ENCODE results near the gene FBN1.

FBN1 gene

DNA sequence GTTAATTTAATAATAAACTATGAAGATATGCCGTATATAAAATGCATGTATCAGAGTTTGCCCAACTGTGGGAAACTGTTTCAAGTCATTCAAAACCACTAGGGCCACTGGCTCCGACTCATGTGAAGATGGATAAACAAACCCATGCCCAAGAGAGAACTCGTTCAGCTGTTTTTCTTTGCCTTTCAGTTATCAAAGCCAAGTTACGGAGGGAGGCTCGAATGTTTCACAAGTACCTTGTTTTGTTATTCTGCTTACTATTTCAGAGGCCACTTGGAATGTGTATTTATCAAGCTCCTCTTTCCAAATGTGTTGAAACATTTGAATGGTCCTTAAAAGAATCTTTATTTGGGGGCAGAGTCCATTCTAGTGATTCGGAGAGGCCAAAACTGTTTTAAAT is 232.2 kb downstream of the FBN1 start:
- no peaks in the 10 kb centered on the region for H3K27me3 ChIP-seq (replicated peaks; ENCODE audit: insufficient read depth, low read length)
- no peaks in the 10 kb centered on the region for H4K20me1 ChIP-seq (ENCODE audit: insufficient read depth, low read length)
- H3K4me1 ChIP-seq (ENCODE audit: low read length) = 0 out of 2 replicates have a peak, but pooled peaks cover under 1% of the 10 kb centered on the region
- no peak for TF ChIP-seq EZH2phosphoT487 (IDR thresholded peaks at IDR 0.05; ENCODE audit: low read length)
- no peak for TF ChIP-seq CTCF (IDR thresholded peaks at IDR 0.05; ENCODE audit: low read length)
- no peak for TF ChIP-seq EZH2 (optimal IDR thresholded peaks at IDR 0.05; ENCODE audit: low read depth, low read length)
- H3F3A ChIP-seq (ENCODE audit: insufficient read depth, low read length) = no peaks in the 10 kb centered on the region
- no peak overlapping the region for H3K27ac ChIP-seq (ENCODE audit: low read length)
- no peaks in the 10 kb centered on the region for H3K9me2 ChIP-seq (replicated peaks; ENCODE audit: insufficient read depth, low read length)
- no peaks in the 10 kb centered on the region for H3K79me2 ChIP-seq (ENCODE audit: low read length)
- no peak overlapping the region for H2AFZ ChIP-seq (ENCODE audit: low read length)
- H3K9me3 ChIP-seq (replicated peaks; ENCODE audit: insufficient read depth, low read length) = no peaks in the 10 kb centered on the region
- H3K36me3 ChIP-seq (replicated peaks; ENCODE audit: insufficient read depth, low read length) = no peaks in the 10 kb centered on the region
- H3K4me3 ChIP-seq (ENCODE audit: low read length) = no peak overlapping the region
- no peak overlapping the region for H3K9ac ChIP-seq (ENCODE audit: low read length)
- no peak for DNase-seq
- H3K4me2 ChIP-seq (ENCODE audit: low read depth, low read length) = no peak overlapping the region

- no peak for DNase-seq
- no peaks in the 10 kb centered on the region for H3K9me3 ChIP-seq (replicated peaks; ENCODE audit: insufficient read depth, low read length)
- H3K79me2 ChIP-seq (ENCODE audit: low read length) = no peaks in the 10 kb centered on the region
- no peak overlapping the region for H3K4me3 ChIP-seq (ENCODE audit: low read length)
- H4K20me1 ChIP-seq (ENCODE audit: insufficient read depth, low read length) = no peaks in the 10 kb centered on the region
- H3F3A ChIP-seq (ENCODE audit: insufficient read depth, low read length) = no peaks in the 10 kb centered on the region
- no peak overlapping the region for H2AFZ ChIP-seq (ENCODE audit: low read length)
- H3K27me3 ChIP-seq (replicated peaks; ENCODE audit: insufficient read depth, low read length) = no peaks in the 10 kb centered on the region
- H3K27ac ChIP-seq (ENCODE audit: low read length) = no peak overlapping the region
- no peak for TF ChIP-seq EZH2phosphoT487 (IDR thresholded peaks at IDR 0.05; ENCODE audit: low read length)
- TF ChIP-seq EZH2 (optimal IDR thresholded peaks at IDR 0.05; ENCODE audit: low read depth, low read length) = no peak
- TF ChIP-seq CTCF (IDR thresholded peaks at IDR 0.05; ENCODE audit: low read length) = no peak
- no peaks in the 10 kb centered on the region for H3K9me2 ChIP-seq (replicated peaks; ENCODE audit: insufficient read depth, low read length)
- 0 out of 2 replicates have a peak, but pooled peaks cover 3% of the 10 kb centered on the region for H3K4me1 ChIP-seq (ENCODE audit: low read length)
- H3K9ac ChIP-seq (ENCODE audit: low read length) = no peak overlapping the region
- H3K4me2 ChIP-seq (ENCODE audit: low read depth, low read length) = no peak overlapping the region
- no peaks in the 10 kb centered on the region for H3K36me3 ChIP-seq (replicated peaks; ENCODE audit: insufficient read depth, low read length)
Observed at GRCh38 chr15:48411971-48412591, 233.4 kb downstream of the FBN1 start.

GRCh38 chr15:48409623-48410022 is 235.9 kb downstream of the FBN1 start:
- Histone ChIP-seq H3K4me2 (ENCODE audit: low read depth, low read length) (no peak overlapping the region), H3K27ac (ENCODE audit: low read length) (no peak overlapping the region), H3K9me2 (replicated peaks; ENCODE audit: insufficient read depth, low read length) (no peaks in the 10 kb centered on the region), H3K27me3 (replicated peaks; ENCODE audit: insufficient read depth, low read length) (no peaks in the 10 kb centered on the region), H3K9ac (ENCODE audit: low read length) (no peak overlapping the region), H3F3A (ENCODE audit: insufficient read depth, low read length) (no peaks in the 10 kb centered on the region), H4K20me1 (ENCODE audit: insufficient read depth, low read length) (no peaks in the 10 kb centered on the region), H2AFZ (ENCODE audit: low read length) (no peak overlapping the region), H3K9me3 (replicated peaks; ENCODE audit: insufficient read depth, low read length) (no peaks in the 10 kb centered on the region), H3K79me2 (ENCODE audit: low read length) (no peaks in the 10 kb centered on the region), H3K4me3 (ENCODE audit: low read length) (no peak overlapping the region), H3K4me1 (ENCODE audit: low read length) (0 out of 2 replicates have a peak, but pooled peaks cover 3% of the 10 kb centered on the region), H3K36me3 (replicated peaks; ENCODE audit: insufficient read depth, low read length) (no peaks in the 10 kb centered on the region)
- no peak for DNase-seq
- no peak for TF ChIP-seq CTCF (IDR thresholded peaks at IDR 0.05; ENCODE audit: low read length)

Measured in MM.1S (cell line).